Measurements from ENCODE around the gene OPTC. TPM values are rescaled to one million over a fixed set of nuclear protein-coding genes. Genes with fewer than 3 reads are reported as not detected.

OPTC gene
- total RNA-seq, 4 donors from 2014 or later, result not detected

DNA sequence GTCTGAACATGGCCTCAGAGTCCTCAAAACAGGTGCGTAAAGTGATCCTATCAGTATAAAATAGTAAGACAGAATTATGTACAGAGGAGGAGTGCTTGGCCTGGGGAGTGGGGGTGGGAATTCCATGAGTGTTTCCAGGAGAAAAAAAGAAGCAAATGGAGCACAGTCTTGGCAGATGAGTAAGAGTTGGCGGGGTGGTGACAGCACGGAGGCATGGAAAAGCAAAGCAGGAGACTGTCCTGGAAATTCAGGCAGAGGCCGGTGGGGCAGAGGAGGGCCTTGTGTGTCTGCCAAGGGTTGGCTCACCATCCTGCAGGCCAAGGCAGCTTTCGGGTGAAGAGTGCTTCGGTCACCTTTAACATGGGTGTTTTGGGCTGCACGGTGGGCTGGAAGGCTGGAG, 63.4 kb downstream of the OPTC start:
- no peaks in the 10 kb centered on the region for H3K36me3 ChIP-seq
- no peaks in the 10 kb centered on the region for H3K9me3 ChIP-seq
- peak in 1 of 2 donors; percentile 75 for DNase-seq (ENCODE audit: low spot score in 2 of 2)
- peaks cover 40% of the 10 kb centered on the region for H3K4me1 ChIP-seq
- peak overlapping the region; percentile 78 for H3K27ac ChIP-seq
- WGBS, result 49% methylated on average over 7 of the region's 7 CpGs
- H3K4me3 ChIP-seq, result no peak overlapping the region
- TF ChIP-seq, protein P1, sequence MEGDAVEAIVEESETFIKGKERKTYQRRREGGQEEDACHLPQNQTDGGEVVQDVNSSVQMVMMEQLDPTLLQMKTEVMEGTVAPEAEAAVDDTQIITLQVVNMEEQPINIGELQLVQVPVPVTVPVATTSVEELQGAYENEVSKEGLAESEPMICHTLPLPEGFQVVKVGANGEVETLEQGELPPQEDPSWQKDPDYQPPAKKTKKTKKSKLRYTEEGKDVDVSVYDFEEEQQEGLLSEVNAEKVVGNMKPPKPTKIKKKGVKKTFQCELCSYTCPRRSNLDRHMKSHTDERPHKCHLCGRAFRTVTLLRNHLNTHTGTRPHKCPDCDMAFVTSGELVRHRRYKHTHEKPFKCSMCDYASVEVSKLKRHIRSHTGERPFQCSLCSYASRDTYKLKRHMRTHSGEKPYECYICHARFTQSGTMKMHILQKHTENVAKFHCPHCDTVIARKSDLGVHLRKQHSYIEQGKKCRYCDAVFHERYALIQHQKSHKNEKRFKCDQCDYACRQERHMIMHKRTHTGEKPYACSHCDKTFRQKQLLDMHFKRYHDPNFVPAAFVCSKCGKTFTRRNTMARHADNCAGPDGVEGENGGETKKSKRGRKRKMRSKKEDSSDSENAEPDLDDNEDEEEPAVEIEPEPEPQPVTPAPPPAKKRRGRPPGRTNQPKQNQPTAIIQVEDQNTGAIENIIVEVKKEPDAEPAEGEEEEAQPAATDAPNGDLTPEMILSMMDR (IDR thresholded peaks at IDR 0.05), result no peak
- TF ChIP-seq POLR2A (IDR thresholded peaks at IDR 0.05) (no peak), EP300 (IDR thresholded peaks at IDR 0.05) (no peak), POLR2AphosphoS5 (IDR thresholded peaks at IDR 0.05) (no peak)
- no peaks in the 10 kb centered on the region for H3K27me3 ChIP-seq

DNA sequence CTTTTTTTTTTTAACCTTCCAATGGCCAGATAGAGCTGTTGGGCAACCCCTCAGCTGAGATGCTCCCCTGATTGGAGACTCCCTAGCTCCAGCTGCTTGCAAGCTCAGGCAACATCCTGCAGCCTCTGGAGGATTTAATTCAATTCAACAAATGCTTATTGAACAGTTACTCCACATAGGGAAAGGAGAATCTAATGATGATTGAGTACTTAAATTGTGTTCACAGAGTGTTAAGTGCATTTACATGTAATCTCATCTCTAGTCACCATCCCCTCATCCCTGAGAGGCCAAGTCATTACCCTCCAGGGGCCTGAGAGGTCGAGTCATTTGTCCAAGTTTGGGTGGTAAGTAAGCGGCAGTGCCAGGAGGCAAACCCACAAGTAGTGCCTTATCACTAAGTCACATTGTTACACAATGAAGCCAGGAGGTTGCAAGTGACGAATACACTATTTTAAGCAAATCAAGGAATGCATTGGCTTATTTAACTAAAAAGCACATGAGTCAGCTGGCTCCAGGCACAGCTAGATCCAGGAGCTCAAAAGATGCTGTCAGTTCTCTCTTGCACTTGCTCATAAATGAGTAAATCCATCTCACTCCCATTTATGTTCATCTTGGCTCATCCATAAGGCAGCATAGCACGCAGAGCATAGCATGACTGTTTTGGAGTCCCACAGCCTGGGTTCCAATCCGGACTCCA, 64.3 kb downstream of the OPTC start:
- no peak overlapping the region for H3K4me3 ChIP-seq
- peak; percentile 83 to 84 for DNase-seq (ENCODE audit: low spot score in 2 of 2)
- H3K4me1 ChIP-seq, result peaks cover 40% of the 10 kb centered on the region
- H3K36me3 ChIP-seq, result no peaks in the 10 kb centered on the region
- H3K9me3 ChIP-seq, result no peaks in the 10 kb centered on the region
- WGBS, result 35% methylated on average over 5 of the region's 5 CpGs
- no peaks in the 10 kb centered on the region for H3K27me3 ChIP-seq
- peak overlapping the region; percentile 78 for H3K27ac ChIP-seq
- peak in 2 of 3 donors; percentile 81 to 89 for TF ChIP-seq POLR2AphosphoS5 (IDR thresholded peaks at IDR 0.05)
- TF ChIP-seq POLR2A (IDR thresholded peaks at IDR 0.05), result no peak
- peak; percentile 46 for TF ChIP-seq EP300 (IDR thresholded peaks at IDR 0.05)

Other genes starting within 250 kb of the OPTC start
- 100 to 1,000 TPM; 160 to 319 (median 193) TPM for gene BTG2, start 188.6 kb upstream of the OPTC start, total RNA-seq
- 10 to 100 TPM; 13.3 to 36.6 (median 22.9) TPM for gene FMOD, start 143.0 kb upstream of the OPTC start, total RNA-seq
- gene PRELP, start 18.3 kb upstream of the OPTC start, total RNA-seq, result 10 to 100 TPM in 3 of 4 donors, 1 to 10 TPM in 1; 6.4 to 34.7 (median 18.0) TPM
- 100 to 1,000 TPM; 164 to 220 (median 166) TPM for gene ATP2B4, start 132.7 kb downstream of the OPTC start, total RNA-seq

Data from suprapubic skin (tissue), 4 donors.